T-helper 17 cell (primary cell): ENCODE data around the gene CD52. TPM values are rescaled to one million over a fixed set of nuclear protein-coding genes. Genes with fewer than 3 reads are reported as not detected.
"Not testable (repeated sequence)": the region's sequence is repeated elsewhere in the genome, so short reads cannot be mapped to it uniquely, and the experiment has no call there.

Experiments used
- ATAC-seq: fragments of 150-1000 bp; cut with Tn5 transposase; 2 replicates; pipeline ENCODE4 v1.10.0; 2021; ENCODE audit warnings: mild to moderate bottlenecking, moderate library complexity
- DNase-seq, 3 donors: peaks; one replicate each; pipeline versions ENCODE4 v3.0.0 to v3.0.0-alpha.2; 2020 to 2021
- H3K9me3 ChIP-seq: one replicate; pipeline ENCODE4 v1.7.0; 2013; ENCODE audit warnings: low read length, mild to moderate bottlenecking; ENCODE audit not compliant: control insufficient read depth, poor library complexity, severe bottlenecking
- H3K27ac Mint-ChIP-seq: one replicate; pipeline ENCODE4 v1.8.0; 2022; ENCODE audit warnings: mild to moderate bottlenecking, moderate library complexity, mixed read lengths
- H3K27me3 Mint-ChIP-seq: one replicate; pipeline ENCODE4 v1.8.0; 2022; ENCODE audit warnings: mixed read lengths
- H3K36me3 Mint-ChIP-seq: one replicate; pipeline ENCODE4 v1.8.0; 2022; ENCODE audit warnings: low read depth, mixed read lengths
- H3K4me1 Mint-ChIP-seq: one replicate; pipeline ENCODE4 v1.8.0; 2022; ENCODE audit warnings: mild to moderate bottlenecking, mixed read lengths
- H3K4me3 Mint-ChIP-seq: one replicate; pipeline ENCODE4 v1.8.0; 2022; ENCODE audit warnings: mild to moderate bottlenecking, moderate library complexity, mixed read lengths
- total RNA-seq, 4 donors: library from RNA in 2 of 4; stranded (reverse) in 2 of 4; gene quantifications; one replicate each; pipeline ENCODE4 v1.2.3 and lab custom pipeline; 2022 to 2026

CD52 gene
- total RNA-seq, 2 donors from 2014 or later = 1,152 to 1,411 TPM

DNA sequence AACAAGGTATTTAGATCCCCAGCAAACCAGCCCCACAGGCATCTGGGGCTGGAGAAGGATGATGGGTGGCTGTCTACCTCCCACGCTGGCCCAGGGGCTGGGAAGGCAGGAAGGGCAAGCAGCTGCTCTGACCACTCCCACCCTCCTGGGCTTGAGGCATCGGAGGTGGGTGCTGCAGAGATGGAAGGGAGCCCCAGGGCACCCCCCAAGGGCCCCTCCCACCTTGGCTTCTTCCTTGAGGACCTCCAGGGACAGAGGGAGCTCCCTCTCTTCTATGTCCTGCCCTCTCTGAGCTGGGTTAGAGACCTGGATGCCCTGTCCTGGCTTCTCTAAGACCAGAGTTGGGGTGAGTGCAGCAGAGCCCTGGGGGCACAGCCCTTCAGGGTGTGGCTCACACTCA, 3.1 kb downstream of the CD52 start:
- H3K27ac Mint-ChIP-seq = peak overlapping the region; percentile 97
- DNase-seq (no peak), ATAC-seq (peak; percentile 3)
- H3K9me3 ChIP-seq = no peaks in the 10 kb centered on the region
- H3K4me1 Mint-ChIP-seq = peaks cover 42% of the 10 kb centered on the region
- H3K36me3 Mint-ChIP-seq = peaks cover 16% of the 10 kb centered on the region
- H3K4me3 Mint-ChIP-seq = peak overlapping the region; percentile 99
- no peaks in the 10 kb centered on the region for H3K27me3 Mint-ChIP-seq

DNA sequence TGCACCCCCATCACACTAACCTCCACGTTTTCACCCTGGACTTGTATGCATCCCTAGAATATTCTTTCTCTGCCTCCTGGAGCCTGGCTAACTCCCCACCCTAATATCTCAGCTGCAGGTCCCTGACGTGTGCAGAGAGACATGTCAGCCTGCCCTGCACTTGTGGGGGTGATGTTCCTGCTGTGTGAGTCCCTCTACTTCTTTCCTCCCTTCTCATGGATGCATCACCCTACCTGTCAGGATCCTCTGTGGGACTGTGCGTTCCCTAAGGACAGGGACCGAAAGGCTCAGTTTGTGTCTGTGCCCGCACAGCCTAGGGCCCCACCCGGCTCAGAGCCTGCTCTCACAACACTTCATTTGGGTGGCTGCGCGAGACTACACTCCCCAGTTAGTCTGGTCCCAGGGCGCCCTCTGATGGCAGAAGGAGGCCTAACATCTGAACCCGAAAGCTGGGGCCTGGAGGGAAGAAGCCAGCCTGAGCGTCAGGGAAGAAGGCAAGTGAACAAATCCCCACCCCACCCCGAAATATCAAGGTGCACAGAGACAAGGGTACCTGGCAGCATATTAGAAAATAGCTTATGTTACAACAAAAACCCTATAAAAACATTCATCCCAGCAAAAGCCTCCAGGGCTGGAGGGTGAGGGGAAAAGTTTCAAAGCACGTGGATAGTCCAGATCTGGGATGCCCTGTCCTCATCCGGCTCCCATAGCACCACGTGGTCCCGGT, 3.7 kb downstream of the CD52 start:
- H3K4me1 Mint-ChIP-seq = peaks cover 39% of the 10 kb centered on the region
- DNase-seq (peak; percentile 83 to 98 (median 85)), ATAC-seq (peak; percentile 81)
- H3K36me3 Mint-ChIP-seq = peaks cover 16% of the 10 kb centered on the region
- H3K27me3 Mint-ChIP-seq = no peaks in the 10 kb centered on the region
- H3K9me3 ChIP-seq = no peaks in the 10 kb centered on the region
- H3K4me3 Mint-ChIP-seq = peak overlapping the region; percentile 99
- H3K27ac Mint-ChIP-seq = peak overlapping the region; percentile 97

DNA sequence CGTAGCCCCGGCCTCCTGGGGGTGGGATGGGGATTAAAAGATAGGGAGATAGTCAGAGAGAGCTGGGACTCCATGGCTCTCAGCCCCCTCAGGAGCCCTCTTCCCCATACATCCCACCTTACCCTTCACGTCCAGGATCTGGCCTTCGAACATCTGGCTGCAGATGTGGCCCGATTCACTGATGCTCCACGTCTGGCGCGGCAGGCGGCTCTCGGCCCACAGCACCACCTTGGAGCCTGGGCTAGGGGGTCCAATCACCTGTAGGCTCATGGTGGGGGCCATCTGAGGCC, 4.2 kb downstream of the CD52 start:
- Mint-ChIP-seq H3K4me1 (peaks cover 35% of the 10 kb centered on the region), H3K27me3 (no peaks in the 10 kb centered on the region), H3K36me3 (peaks cover 16% of the 10 kb centered on the region), H3K4me3 (peak overlapping the region; percentile 7), H3K27ac (peak overlapping the region; percentile 97)
- DNase-seq (no peak), ATAC-seq (no peak)
- no peaks in the 10 kb centered on the region for H3K9me3 ChIP-seq

DNA sequence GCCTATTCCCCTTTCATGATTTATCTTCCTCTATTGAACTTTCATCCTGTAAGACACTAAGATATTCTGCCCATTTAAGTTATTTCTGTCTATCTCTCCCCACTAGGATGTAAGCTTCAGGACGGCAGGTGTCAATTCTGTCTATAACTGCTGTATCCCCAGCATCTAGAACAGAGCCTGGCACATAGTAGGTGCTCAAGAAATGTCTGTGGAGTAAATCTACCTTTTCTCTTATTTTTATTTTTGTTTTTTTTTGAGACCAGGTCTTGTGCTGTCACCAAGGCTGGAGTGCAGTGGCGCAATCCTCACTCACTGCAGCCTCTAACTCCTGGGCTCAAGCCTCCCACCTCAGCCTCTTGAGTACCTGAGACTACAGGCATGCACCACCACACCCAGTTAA, 5.6 kb downstream of the CD52 start:
- Mint-ChIP-seq H3K36me3 (peaks cover 14% of the 10 kb centered on the region), H3K27ac (peak overlapping the region; percentile 97), H3K4me1 (peaks cover 26% of the 10 kb centered on the region), H3K4me3 (no peak overlapping the region), H3K27me3 (no peaks in the 10 kb centered on the region)
- no peaks in the 10 kb centered on the region for H3K9me3 ChIP-seq
- ATAC-seq (no peak), DNase-seq (no peak)

DNA sequence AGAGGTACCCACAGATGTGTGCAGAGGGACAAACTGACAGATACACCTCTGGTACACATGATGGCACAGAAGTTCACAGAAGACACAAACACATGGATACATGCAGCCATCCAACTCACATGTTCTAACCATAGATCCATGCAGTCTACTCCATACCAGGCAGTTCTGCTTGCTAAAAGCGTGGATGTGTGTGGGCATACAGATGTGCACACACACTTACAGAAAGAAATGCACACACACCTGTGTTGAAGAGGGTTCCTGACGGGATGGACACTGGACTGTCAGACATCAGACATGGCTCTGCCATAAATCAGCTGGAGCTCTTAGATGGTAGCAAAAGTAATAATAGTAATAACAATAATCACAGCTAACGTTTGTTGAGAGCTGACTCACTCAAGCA, 6.8 kb downstream of the CD52 start:
- peaks cover 11% of the 10 kb centered on the region for H3K36me3 Mint-ChIP-seq
- no peak overlapping the region for H3K4me3 Mint-ChIP-seq
- no peak for DNase-seq
- no peaks in the 10 kb centered on the region for H3K9me3 ChIP-seq
- no peak for ATAC-seq
- peaks cover 26% of the 10 kb centered on the region for H3K4me1 Mint-ChIP-seq
- no peak overlapping the region for H3K27ac Mint-ChIP-seq
- H3K27me3 Mint-ChIP-seq = no peaks in the 10 kb centered on the region

DNA sequence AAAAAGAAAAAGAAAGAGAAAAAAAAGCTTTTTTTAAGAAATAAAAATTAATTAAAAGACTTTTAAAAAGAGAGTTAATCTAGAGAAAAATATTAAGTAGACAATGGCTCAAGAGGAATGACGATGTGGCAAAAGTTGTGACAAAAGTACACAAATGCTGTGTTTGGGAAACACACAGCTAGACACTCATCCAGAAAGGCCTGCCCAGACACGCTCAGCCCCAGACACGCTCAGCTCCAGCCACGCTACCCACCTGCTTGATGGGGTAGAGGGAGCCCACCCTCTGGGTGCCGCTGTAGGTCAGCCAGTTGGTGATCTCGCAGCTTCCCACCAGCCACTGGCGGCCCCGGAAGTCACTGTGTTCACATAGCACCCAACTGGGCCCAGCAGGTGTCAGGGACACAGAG, 10.2 kb downstream of the CD52 start:
- Mint-ChIP-seq H3K4me1 (peaks cover 5% of the 10 kb centered on the region), H3K36me3 (no peaks in the 10 kb centered on the region), H3K27ac (no peak overlapping the region), H3K27me3 (no peaks in the 10 kb centered on the region), H3K4me3 (no peak overlapping the region)
- H3K9me3 ChIP-seq = no peaks in the 10 kb centered on the region
- ATAC-seq (no peak), DNase-seq (no peak)

DNA sequence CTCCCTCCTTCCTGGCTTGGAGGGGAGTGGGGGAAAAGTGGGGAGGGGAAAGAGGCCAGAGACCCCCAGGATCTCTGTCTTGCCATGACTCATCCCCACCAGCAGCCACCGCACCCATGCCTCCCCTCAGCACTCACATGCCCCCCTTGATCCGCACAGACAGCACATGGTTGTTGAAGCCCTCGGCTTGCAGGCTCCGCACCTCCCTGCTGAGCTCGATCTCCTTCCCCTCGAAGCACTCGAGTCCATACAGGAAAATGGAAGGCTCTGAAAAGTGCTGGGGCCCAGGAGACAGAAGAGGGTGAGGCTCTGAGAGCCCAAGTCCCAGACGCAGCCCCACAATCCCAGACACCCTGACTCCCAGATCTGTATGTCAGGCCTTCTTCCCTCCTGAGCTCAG, 10.8 kb downstream of the CD52 start:
- Mint-ChIP-seq H3K27me3 (no peaks in the 10 kb centered on the region), H3K4me1 (peaks cover 2% of the 10 kb centered on the region), H3K4me3 (no peak overlapping the region), H3K36me3 (no peaks in the 10 kb centered on the region), H3K27ac (no peak overlapping the region)
- ATAC-seq = no peak
- DNase-seq = no peak
- no peaks in the 10 kb centered on the region for H3K9me3 ChIP-seq

DNA sequence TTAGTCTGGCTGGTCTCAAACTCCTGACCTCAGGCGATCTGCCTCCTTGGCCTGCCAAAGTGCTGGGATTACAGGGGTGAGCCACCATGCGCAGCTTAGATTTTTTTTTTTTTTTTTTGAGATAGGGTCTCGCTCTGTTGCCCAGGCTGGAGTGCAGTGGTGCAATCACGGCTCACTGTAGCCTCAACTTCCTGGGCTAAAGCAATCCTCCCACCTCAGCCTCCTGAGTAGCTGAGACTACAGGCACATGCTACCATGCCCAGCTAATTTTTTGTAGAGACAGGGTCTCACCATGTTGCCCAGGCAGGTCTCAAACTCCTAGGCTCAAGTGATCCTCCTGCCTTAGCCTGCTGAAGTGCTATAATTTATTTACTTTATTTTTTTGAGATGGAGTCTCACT, 11.6 kb downstream of the CD52 start:
- H3K9me3 ChIP-seq, H3K4me3 Mint-ChIP-seq, H3K27ac Mint-ChIP-seq, H3K36me3 Mint-ChIP-seq, ATAC-seq, H3K4me1 Mint-ChIP-seq, DNase-seq, H3K27me3 Mint-ChIP-seq: not testable (repeated sequence)

DNA sequence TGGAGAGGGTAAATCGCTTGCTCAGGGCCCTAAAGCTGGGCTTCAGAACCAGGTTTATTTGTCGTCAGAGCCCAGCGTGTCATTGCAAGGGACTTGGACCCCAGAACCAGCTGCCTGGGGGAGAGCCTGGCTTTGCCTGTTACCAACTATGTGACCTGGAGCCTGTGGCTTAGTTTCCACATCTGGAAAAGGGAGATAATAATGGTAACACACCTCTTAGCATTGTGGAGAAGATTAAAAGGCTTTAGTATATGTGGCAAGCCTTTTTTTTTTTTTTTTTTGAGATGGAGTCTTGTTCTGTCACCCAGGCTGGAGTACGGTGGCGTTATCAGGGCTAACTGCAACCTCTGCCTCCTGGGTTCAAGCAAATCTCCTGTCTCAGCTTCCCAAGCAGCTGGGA, 12.5 kb downstream of the CD52 start:
- H3K27ac Mint-ChIP-seq = no peak overlapping the region
- H3K9me3 ChIP-seq = no peaks in the 10 kb centered on the region
- ATAC-seq (no peak), DNase-seq (no peak)
- H3K27me3 Mint-ChIP-seq = no peaks in the 10 kb centered on the region
- no peaks in the 10 kb centered on the region for H3K4me1 Mint-ChIP-seq
- H3K4me3 Mint-ChIP-seq = no peak overlapping the region
- H3K36me3 Mint-ChIP-seq = no peaks in the 10 kb centered on the region

DNA sequence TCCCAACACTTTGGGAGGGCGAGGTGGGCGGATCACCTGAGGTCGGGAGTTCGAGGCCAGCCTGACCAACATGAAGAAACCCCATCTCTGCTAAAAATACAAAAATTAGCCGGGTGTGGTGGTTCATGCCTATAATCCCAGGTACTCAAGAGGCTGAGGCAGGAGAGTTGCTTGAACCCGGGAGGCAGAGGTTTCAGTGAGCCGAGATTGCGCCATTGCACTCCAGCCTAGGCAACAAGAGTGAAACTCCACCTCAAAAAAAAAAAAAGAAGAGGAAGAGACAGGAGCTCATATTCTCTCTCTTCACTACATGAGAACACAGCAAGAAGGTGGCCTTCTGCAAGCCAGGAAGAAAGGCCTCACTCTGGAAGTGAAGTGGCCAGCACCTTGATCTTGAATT, 15.6 kb downstream of the CD52 start:
- ATAC-seq, H3K27ac Mint-ChIP-seq, H3K27me3 Mint-ChIP-seq, H3K9me3 ChIP-seq, H3K4me3 Mint-ChIP-seq, H3K36me3 Mint-ChIP-seq, H3K4me1 Mint-ChIP-seq, DNase-seq: not testable (repeated sequence)

DNA sequence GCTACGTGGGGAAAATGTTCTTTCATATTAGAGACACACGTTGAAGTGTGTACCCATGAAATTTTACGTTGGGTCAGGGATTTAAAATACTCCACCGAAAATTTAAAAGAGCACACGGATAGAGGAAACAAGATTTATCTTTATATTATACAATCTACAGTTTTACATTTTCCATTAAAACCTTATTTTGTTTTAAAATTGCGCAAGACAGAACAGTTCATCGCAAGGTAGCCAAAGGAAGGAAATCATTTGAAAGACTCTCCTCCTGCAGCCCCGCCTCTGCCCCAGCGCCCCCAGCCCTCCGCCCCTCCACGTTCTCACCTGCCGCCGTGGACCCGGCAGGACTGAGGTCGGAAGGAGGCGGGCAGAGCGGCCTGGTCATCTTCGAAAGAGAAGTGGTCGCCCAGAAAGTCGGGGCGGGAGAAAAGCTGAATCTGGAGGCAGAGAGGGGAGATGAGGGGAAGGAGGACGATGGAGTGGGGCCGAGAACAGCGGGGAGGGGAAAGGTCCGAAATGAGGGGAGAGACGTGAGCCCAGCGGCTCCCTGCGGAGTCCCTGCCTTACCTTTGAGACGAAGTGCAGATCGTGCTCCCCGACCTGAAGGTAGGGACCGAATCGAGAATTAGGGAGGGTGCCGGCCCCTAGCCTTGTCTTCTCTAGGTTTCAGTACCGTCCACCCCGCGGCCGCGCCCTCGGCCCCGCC, 18.2 kb downstream of the CD52 start:
- DNase-seq (peak in 1 of 3 donors; percentile 22), ATAC-seq (peak; percentile 3)
- Mint-ChIP-seq H3K4me3 (peak overlapping the region; percentile 94), H3K36me3 (no peaks in the 10 kb centered on the region), H3K27me3 (no peaks in the 10 kb centered on the region), H3K27ac (peak overlapping the region; percentile 61), H3K4me1 (peaks cover 4% of the 10 kb centered on the region)
- H3K9me3 ChIP-seq = no peaks in the 10 kb centered on the region

DNA sequence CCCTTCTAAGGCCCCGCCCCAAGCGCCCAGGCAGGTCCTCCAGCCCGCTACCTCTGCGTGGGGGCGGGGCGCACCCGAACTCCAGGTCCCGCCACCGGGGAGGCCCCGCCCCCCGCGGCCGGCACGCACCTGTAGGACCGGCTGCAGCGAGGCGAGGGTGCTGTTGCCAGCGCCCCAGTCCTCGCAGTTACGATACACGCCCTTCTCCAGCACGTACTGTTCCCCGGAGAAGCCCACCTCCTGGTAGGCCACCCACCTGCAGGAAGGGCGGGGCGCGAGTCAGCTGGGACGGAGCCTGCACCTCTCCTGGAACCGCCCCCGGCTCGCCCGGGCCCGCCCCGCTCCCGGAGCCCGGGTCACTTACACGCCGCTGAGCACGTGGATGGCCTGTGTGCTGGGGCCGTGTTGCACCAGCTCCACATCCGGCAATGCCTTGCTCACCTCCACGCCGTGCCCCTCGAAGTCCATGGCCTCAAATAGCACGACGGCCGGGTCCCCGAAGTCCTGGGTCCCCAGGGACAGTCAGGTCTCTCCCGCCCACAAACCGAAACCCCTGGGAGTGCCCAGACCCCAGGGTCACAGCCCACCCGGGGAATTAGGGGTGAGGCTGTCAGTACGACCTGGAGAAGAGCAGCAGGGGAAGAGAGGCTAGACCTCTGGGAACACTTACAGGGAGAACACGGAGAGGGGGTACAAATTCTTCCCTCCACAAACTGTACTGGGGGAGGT, 18.9 kb downstream of the CD52 start:
- no peak overlapping the region for H3K27ac Mint-ChIP-seq
- H3K4me1 Mint-ChIP-seq = peaks cover 4% of the 10 kb centered on the region
- peak overlapping the region; percentile 94 for H3K4me3 Mint-ChIP-seq
- H3K9me3 ChIP-seq = no peaks in the 10 kb centered on the region
- no peaks in the 10 kb centered on the region for H3K36me3 Mint-ChIP-seq
- H3K27me3 Mint-ChIP-seq = no peaks in the 10 kb centered on the region
- ATAC-seq = peak; percentile 91
- DNase-seq = peak; percentile 69 to 90 (median 90)

DNA sequence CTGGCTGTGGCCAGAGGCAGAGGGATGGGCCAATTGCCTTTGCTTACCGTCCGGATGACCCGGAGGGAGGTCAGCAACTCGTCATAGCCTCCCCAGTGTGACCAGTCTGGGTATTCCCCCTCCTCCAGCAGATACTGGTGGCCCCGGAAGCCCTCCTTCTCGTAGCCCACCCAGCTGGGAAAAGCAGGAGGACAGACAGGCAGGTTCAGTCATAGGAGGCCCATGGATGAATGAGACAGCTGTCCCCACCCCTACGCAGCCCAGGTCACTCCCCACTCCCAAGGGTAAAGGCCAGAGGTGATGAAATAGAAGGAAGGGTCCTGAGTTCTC, 19.4 kb downstream of the CD52 start:
- no peaks in the 10 kb centered on the region for H3K9me3 ChIP-seq
- Mint-ChIP-seq H3K27ac (no peak overlapping the region), H3K27me3 (no peaks in the 10 kb centered on the region), H3K4me1 (peaks cover 6% of the 10 kb centered on the region), H3K36me3 (no peaks in the 10 kb centered on the region), H3K4me3 (peak overlapping the region; percentile 59)
- ATAC-seq (no peak), DNase-seq (no peak)
